NT2/D1 (cell line): ENCODE measurements around the gene KIAA1958.

Source experiments
- SUZ12 ChIP-seq: IDR thresholded peaks from 2 replicates; pipeline ENCODE4 v1.6.1; 2011; ENCODE audit not compliant: insufficient read length, insufficient read depth; ENCODE audit errors: extremely low read depth
- ZNF274 ChIP-seq: IDR thresholded peaks from 2 replicates; pipeline ENCODE4 v1.6.1; 2011; ENCODE audit warnings: mild to moderate bottlenecking, low read depth, low read length

- TF ChIP-seq SUZ12 (no peak), ZNF274 (no peak)
Measured at GRCh38 chr9:112484607-112485006, 2.0 kb upstream of the KIAA1958 start.
